ENCODE results near the gene CAD. TPM values are rescaled to one million over a fixed set of nuclear protein-coding genes. Genes with fewer than 3 reads are reported as not detected.
"Not testable (repeated sequence)": the region's sequence is repeated elsewhere in the genome, so short reads cannot be mapped to it uniquely, and the experiment has no call there.

The CAD gene
- total RNA-seq, 1 donor from 2014 or later: 65.8 TPM

DNA sequence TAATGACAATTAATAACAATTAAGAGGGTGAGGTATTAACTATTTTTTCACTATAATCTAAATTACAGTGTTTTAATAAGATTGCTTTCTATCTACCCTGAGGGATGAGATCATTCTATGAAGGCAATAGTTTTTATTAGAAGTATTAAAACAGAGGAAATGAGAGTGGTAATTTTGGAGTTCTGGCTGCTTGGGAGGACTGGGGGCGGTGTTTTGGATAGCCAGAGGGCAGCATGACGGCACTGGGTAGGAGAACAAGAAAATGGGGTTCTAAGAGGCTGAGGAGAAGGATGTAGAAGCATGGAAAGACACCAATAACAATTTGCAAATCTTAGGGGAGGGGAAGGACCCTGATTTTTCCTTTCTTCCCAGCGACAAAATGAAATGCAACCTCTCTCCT, 53.0 kb downstream of the CAD start:
- no peak overlapping the region for H3K4me3 ChIP-seq (ENCODE audit: low read depth, low read length)
- no peak for DNase-seq (ENCODE audit: low read depth)
- TF ChIP-seq CTCF (conservative IDR thresholded peaks at IDR 0.05; ENCODE audit: low read depth, low read length): no peak

GRCh38 chr2:27270670-27271069, 53.5 kb downstream of the CAD start:
- no peak overlapping the region for H3K4me3 ChIP-seq (ENCODE audit: low read depth, low read length)

GRCh38 chr2:27271631-27272340, 54.6 kb downstream of the CAD start:
- H3K4me3 ChIP-seq (ENCODE audit: low read depth, low read length): no peak overlapping the region
- TF ChIP-seq CTCF (conservative IDR thresholded peaks at IDR 0.05; ENCODE audit: low read depth, low read length): no peak
- DNase-seq (ENCODE audit: low read depth): no peak

More at GRCh38 chr2:27270670-27271069, 53.5 kb downstream of the CAD start:
- TF ChIP-seq CTCF (conservative IDR thresholded peaks at IDR 0.05; ENCODE audit: low read depth, low read length): no peak
- DNase-seq (ENCODE audit: low read depth): no peak

GRCh38 chr2:27272537-27273522, 55.7 kb downstream of the CAD start:
- DNase-seq (ENCODE audit: low read depth): not testable (repeated sequence)

DNA sequence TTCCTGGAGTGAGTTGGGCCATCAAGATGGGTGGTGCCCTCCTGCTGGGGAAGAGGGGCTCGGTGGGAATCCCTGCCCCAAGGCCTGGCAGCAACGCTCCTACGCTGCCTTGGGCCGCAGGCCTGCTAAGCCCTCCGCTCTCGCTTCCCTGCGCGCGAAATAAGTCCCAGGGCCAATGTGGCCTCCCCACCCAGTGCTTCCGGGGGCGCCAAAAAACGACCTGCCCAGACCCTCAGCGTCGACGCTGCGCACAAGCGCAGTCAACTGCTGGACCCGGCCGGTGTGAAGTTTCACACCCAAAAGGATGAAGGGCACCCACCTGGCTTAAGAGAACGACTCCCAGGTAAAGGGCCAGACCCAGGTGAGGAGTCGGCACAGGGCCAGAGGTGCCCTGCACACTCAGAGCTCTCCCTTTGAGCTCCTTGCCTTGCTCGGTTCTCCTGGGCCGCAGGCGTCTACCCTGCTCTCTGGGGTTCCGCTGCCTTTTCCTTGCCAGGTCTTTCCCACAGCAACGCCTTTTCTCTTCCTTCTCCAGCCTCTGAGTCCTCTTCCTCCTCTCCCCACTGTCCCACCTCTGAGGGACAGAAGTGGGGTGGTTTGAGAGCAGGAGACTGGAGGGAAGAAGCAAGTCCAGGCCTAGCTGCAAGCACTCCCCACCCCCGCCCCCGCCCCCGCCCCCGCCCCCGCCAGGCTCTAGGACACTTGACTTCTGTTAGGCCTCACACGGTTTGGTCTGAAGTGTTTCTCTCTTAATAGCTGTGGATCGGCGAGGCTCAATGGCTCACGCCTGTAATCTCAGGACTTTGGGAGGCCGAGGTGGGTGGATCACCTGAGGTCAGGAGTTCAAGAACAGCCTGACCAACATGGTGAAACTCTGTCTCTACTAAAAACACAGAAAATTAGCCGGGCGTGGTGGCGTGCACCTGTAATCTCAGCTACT, 58.3 kb downstream of the CAD start, which contains the start of gene DNAJC5G:
Gene DNAJC5G (plus strand): TSS at position 223 of the 940 bp plus-strand sequence. CDS start 1,296 bp downstream, outside the sequence.
- no peak for TF ChIP-seq CTCF (conservative IDR thresholded peaks at IDR 0.05; ENCODE audit: low read depth, low read length)
- H3K4me3 ChIP-seq (ENCODE audit: low read depth, low read length): no peak within 1 kb of the TSS
- no peak for DNase-seq (ENCODE audit: low read depth)

More at GRCh38 chr2:27272537-27273522, 55.7 kb downstream of the CAD start:
- H3K4me3 ChIP-seq (ENCODE audit: low read depth, low read length): not testable (repeated sequence)

DNA sequence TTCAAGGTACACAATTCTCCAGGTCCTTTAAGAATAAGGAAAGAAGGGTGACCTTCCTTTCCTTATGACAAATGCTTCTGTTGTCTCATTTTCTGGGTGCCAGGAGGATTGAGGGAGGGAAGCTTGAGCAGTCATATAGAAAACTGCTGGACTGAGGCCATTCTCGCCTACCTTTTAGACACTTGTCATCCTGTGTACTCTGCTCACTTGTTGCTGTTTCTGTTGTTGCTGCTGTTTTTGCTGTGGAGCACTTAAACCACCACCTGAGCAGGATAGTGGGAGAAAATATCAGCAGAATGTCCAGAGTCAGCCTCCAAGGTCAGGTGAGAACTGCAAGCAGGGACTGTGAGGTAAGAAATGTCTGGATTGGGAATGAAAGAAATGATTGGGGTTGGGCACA, 60.8 kb downstream of the CAD start:
- DNase-seq (ENCODE audit: low read depth): no peak
- no peak for TF ChIP-seq CTCF (conservative IDR thresholded peaks at IDR 0.05; ENCODE audit: low read depth, low read length)
- H3K4me3 ChIP-seq (ENCODE audit: low read depth, low read length): no peak overlapping the region

Data from epithelial cell of proximal tubule (primary cell).